ENCODE measurements around the gene CRYBA2.

CRYBA2 gene

DNA sequence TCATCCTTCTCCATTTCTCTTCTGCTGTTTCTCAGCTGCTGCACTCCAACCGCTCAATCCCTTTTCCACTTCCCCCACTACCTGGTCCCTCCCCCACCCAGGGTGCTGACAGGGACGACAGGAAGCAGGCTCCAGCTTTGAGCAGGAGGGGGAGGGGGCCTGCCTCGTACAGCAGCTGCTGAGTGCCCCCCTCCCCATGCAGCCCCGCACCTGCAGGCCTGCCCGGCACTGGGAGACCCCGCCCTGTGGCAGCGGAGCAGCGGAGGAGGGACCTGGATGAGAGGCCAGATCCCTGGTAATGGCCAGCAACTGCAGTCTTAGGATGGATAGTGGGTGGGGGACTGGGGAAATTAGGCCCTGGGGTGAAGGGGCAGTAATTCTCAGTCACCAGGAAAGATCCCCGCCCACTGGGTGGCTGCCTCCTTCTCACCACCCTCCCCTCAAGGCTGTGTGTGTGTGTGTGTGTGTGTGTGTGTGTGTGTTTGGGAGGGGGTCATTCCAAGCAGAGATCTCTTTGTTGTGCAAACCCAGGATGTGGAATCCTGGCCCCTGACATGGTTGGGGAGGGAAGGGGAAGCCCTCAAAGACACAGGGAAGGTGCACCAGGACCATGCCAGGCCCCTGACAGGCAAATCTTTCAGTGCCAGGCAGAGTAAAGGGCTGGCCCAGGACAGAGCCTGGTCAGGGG is 6.8 kb upstream of the CRYBA2 start:
- no peak for DNase-seq (ENCODE audit: low read depth in 1 of 2, low spot score in 1 of 2)

- DNase-seq (ENCODE audit: low read depth in 1 of 2, low spot score in 1 of 2), result no peak
Observed at GRCh38 chr2:218999021-218999880, 6.0 kb upstream of the CRYBA2 start.

GRCh38 chr2:218998414-218999002 is 5.3 kb upstream of the CRYBA2 start:
- no peak for DNase-seq (ENCODE audit: low read depth in 1 of 2, low spot score in 1 of 2)

DNA sequence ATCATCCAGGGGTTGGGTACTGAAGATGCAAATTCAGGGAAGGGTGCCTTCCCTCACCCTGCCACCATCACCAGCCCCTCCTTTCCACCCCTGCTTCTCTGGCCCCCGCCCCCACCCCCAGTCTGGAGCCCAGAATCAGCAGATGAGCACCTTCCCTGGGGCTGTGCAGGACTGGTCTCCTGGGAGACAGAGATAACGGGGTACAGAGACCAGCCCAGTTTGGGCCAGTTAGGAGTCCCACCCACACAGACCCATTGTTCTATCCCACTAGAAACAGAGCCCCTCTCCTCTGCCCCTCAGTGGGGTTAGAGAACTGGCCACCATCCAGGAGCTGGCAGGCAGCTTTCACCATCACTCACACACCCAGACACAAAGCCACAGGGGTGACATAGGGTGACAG is 4.5 kb upstream of the CRYBA2 start:
- no peak for DNase-seq (ENCODE audit: low read depth in 1 of 2, low spot score in 1 of 2)

- no peak for DNase-seq (ENCODE audit: low read depth in 1 of 2, low spot score in 1 of 2)
Observed at GRCh38 chr2:218996937-218997336, 3.7 kb upstream of the CRYBA2 start.

DNA sequence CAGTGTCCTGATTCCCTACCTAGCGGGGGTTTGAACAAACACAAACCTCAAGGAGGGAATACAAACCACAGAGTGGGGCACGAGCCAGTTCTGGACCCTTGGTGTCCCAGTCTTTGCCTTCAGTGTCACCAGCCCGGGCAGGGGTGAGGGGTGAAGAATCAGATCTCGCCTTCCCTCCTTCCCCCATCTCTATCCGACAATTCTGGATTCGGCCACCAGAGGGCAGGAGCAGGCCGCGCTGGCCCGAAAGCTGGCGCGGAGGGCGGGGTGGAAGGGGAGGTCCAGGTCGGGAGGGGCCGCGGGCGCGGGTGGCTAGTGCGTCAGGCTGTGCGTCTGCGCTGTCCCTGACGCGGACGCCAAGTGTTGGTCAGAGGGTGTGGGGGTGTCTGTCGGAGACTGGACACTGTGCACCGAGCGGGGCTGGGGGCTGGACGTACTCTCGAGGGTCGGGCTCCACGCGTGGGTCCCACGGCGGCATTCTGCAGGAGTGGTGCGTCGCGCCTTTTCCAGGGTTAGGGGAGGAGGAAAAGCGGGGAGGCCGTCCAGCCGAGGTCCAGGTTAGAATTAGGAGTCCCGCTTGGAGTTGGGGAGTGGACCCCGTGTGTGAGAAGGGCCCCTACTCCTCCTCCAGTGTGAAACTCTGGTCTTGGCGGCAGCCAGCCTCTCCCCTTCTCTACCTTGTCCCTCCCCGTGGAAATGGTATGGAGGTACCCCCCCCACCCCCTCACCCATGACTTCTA is 2.9 kb upstream of the CRYBA2 start:
- DNase-seq (ENCODE audit: low read depth in 1 of 2, low spot score in 1 of 2), result peak; percentile 60 to 62

GRCh38 chr2:218995561-218995960 is 2.3 kb upstream of the CRYBA2 start:
- no peak for DNase-seq (ENCODE audit: low read depth in 1 of 2, low spot score in 1 of 2)

DNA sequence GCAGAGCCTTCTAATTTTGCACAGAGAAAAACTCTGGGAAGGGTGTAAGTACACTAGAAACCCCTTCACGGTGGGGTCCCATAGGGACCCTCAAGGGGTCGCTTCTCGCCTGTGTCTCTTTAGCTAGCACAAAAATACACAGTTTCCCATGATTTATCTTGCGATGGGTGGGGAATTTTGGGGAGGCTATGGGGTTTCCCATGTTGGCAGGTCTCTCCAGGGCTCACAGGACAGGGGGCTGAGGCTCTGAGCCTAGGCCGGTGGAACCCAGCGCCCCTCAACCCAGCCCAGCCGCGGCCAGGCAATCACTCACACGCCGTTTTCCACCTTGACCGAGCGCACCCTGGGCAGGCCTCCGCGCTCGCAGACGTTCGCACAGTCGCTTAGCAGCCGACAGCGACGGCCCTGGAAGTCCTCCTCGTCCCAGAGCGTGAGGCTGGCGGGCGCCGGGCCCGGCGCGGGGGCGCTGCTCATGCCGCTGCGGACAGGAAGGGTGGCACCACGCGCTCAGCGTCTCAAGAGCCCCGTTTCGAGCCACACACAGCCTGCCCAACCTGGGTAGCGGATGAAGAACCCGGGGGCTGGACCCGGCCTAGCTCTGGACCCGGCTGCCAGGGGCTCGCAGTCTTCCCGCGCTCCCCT is 398 bp downstream of the CRYBA2 start:
- no peak for DNase-seq (ENCODE audit: low read depth in 1 of 2, low spot score in 1 of 2)

DNA sequence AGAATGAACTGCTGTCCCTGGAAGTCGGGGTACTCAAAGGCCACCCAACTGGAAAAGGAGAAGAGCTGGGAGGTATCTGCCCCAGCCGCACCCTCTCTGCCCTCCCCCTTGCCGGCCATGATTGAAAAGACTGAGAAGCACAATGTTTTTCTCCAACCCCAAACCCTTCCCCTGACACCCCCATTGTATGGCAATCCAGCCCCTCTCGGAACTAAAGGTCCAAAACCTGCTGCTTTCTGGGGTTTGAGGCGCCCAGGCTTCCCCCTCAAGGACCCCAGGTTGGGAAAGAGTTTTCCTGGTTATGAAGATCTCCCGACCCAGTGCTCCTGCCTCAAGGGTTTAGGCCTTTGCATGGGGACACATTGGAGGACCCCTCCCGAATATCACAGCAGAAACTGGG is 1.0 kb downstream of the CRYBA2 start:
- no peak for DNase-seq (ENCODE audit: low read depth in 1 of 2, low spot score in 1 of 2)

DNA sequence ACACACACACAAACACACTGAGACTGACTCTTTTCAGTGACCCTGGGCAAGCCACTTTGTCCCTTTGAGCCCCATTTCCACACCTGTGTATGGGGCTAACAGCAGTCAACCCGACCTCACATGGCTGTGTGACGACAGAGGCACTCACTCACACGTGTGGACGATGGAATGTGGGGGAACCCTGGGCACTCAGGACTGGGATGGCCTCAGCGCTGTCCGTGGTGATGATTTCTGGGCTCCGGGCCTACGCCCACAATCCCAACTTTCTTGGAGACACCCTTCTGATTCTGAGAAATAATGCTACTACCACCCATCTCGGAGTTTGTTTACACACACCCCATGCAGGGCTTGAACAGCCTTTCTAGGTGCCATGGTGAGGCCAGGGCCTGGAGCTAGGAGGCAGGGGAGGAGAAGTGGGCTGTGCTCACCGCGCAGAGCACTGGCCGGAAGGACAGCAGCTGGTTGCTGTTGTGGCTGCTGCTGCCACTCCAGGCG is 1.5 kb downstream of the CRYBA2 start:
- DNase-seq (ENCODE audit: low read depth in 1 of 2, low spot score in 1 of 2), result no peak

GRCh38 chr2:218990612-218991011 is 2.6 kb downstream of the CRYBA2 start:
- no peak for DNase-seq (ENCODE audit: low read depth in 1 of 2, low spot score in 1 of 2)

DNA sequence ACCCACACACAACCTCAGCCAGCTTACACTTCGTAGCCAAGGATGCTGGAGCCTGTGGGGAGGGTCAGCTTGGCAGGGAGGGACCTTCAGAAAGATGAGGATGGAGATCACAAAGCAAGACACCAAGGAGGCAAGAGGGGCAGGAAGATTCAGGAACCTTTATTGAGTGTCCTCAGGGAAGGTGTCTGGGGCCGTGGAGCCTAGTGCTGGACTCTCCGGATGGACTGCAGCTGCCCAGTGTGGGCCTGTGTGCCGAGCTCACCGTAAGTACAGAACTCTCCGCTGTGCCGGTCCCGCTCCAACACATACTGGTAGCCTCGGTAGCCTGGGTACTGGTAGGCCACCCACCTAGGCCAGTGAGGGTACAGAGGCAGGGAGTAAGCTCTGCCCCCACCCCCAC is 3.2 kb downstream of the CRYBA2 start:
- DNase-seq (ENCODE audit: low read depth in 1 of 2, low spot score in 1 of 2), result no peak

- no peak for DNase-seq (ENCODE audit: low read depth in 1 of 2, low spot score in 1 of 2)
Observed at GRCh38 chr2:218988650-218989049, 4.6 kb downstream of the CRYBA2 start.

GRCh38 chr2:218988164-218988563 is 5.1 kb downstream of the CRYBA2 start:
- DNase-seq (ENCODE audit: low read depth in 1 of 2, low spot score in 1 of 2), result no peak

- DNase-seq (ENCODE audit: low read depth in 1 of 2, low spot score in 1 of 2), result no peak
Observed at GRCh38 chr2:218986148-218986761, 7.0 kb downstream of the CRYBA2 start.

GRCh38 chr2:218985325-218986091 is 7.7 kb downstream of the CRYBA2 start:
- no peak for DNase-seq (ENCODE audit: low read depth in 1 of 2, low spot score in 1 of 2)

- no peak for DNase-seq (ENCODE audit: low read depth in 1 of 2, low spot score in 1 of 2)
Observed at GRCh38 chr2:218985021-218985324, 8.2 kb downstream of the CRYBA2 start, which contains the start of gene FEV. FEV (minus strand) TSS chr2:218985184; CDS start chr2:218985075, 109 bp downstream.

DNA sequence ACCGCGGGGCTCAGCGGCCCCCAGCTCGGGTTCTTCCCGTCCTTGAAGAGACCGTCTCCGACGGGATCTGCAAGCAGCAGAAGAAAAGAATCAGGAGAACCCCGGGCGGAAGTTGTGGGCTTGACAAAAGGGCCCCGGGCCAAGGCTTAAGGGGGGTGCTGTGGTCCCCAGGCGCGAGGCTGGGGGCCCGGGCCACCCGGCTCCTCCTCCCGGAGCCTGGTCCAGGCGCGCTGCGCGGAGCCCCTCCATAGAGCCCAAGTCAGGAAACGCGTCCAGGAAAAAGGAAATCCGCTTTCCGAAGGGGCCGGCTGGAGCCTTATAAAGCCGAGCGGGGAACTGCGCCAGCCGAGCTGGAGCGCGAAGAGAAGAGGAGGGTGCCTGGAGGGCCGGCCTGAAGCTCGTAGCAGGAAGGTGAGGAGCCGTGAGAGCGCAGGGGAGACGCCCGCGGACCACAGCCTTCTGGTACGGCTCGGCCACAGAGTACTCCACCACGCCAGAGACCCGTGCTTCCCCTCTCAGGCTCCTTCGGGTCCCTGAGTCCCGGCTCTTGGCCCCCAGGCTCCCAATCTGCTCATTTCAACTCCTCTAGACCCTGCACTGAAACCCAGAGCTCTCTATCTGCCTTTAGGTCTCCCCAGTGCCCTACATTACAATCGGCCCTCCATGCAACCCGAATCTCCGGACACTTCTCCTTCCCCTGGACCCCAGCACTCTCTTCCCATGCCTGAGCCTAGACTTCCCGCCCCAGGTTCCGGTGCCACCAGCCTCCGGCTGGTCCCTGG is 8.8 kb downstream of the CRYBA2 start:
- DNase-seq (ENCODE audit: low read depth in 1 of 2, low spot score in 1 of 2), result no peak

DNA sequence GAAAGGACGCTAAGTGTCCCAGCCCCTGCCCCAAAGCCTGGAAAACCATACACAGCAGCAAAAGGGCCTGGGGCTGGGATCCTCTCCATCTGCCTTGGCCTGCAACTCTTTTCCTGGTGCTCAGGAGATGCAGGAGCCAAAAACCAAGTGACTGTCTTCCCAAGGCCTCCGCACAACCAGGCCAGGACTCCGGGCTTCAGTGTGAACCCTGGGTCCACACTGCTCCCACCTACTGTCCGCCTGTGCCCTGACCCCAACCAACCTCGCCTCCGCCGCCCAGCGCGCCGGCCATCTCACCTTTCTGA is 9.3 kb downstream of the CRYBA2 start:
- DNase-seq (ENCODE audit: low read depth in 1 of 2, low spot score in 1 of 2), result no peak
